IgD-negative memory B cell (primary cell): ENCODE data around the gene LRRC3C. TPM values are rescaled to one million over a fixed set of nuclear protein-coding genes. Genes with fewer than 3 reads are reported as not detected.

Source experiments
- polyA plus RNA-seq: library from polyadenylated mRNA; unstranded; fragments of 300-500 nt; fragmentation: Illumina TruSeq; gene quantifications from one replicate; pipeline ENCODE4 v1.2.3, GENCODE V29; 2021

LRRC3C gene
- polyA plus RNA-seq, 1 donor from 2014 or later: not detected

Other genes starting within 250 kb of the LRRC3C start
- 15.6 TPM for gene PGAP3, start 239.7 kb upstream of the LRRC3C start, polyA plus RNA-seq
- 0.79 TPM for gene ERBB2, start 227.7 kb upstream of the LRRC3C start, polyA plus RNA-seq
- 113 TPM for gene MIEN1, start 197.2 kb upstream of the LRRC3C start, polyA plus RNA-seq
- gene GRB7, start 189.8 kb upstream of the LRRC3C start, polyA plus RNA-seq: not detected
- gene IKZF3, start 63.4 kb upstream of the LRRC3C start, polyA plus RNA-seq: 103 TPM
- gene ZPBP2, start 59.5 kb upstream of the LRRC3C start, polyA plus RNA-seq: 0.84 TPM
- 0.36 TPM for gene GSDMB, start 9.1 kb upstream of the LRRC3C start, polyA plus RNA-seq
- 182 TPM for gene ORMDL3, start 131 bp upstream of the LRRC3C start, polyA plus RNA-seq
- 0.19 TPM for gene GSDMA, start 35.3 kb downstream of the LRRC3C start, polyA plus RNA-seq
- gene PSMD3, start 53.1 kb downstream of the LRRC3C start, polyA plus RNA-seq: 49.7 TPM
- not detected for gene CSF3, start 87.7 kb downstream of the LRRC3C start, polyA plus RNA-seq
- gene MED24, start 126.7 kb downstream of the LRRC3C start, polyA plus RNA-seq: 51.9 TPM
- 4.6 TPM for gene THRA, start 135.2 kb downstream of the LRRC3C start, polyA plus RNA-seq
- gene NR1D1, start 172.9 kb downstream of the LRRC3C start, polyA plus RNA-seq: 3.6 TPM
- 10.1 TPM for gene MSL1, start 194.2 kb downstream of the LRRC3C start, polyA plus RNA-seq
- gene CASC3, start 212.8 kb downstream of the LRRC3C start, polyA plus RNA-seq: 49.9 TPM
- 0.69 TPM for gene RAPGEFL1, start 249.7 kb downstream of the LRRC3C start, polyA plus RNA-seq